Right cardiac atrium (tissue), 5 donors: Measurements from ENCODE around the gene OAS1. TPM values are rescaled to one million over a fixed set of nuclear protein-coding genes. Genes with fewer than 3 reads are reported as not detected.
"Not testable (repeated sequence)": the region's sequence is repeated elsewhere in the genome, so short reads cannot be mapped to it uniquely, and the experiment has no call there.

Source experiments
- ATAC-seq, 2 donors: fragments of 200-7000 bp; cut with Tn5 transposase; one replicate each; pipeline versions ENCODE4 v1.8.0 to v1.9.1; 2020; ENCODE audit warnings: moderate library complexity in 2 of 2, mild to moderate bottlenecking in 1 of 2
- DNase-seq, 3 donors: peaks; one replicate each; pipeline ENCODE4 v3.0.0-alpha.2; 2020
- H3K27ac ChIP-seq: one replicate; pipeline ENCODE4 v1.5.1; 2013; ENCODE audit warnings: mild to moderate bottlenecking, low read length, control low read depth, moderate library complexity
- H3K27me3 ChIP-seq: one replicate; pipeline ENCODE4 v1.6.1; 2013; ENCODE audit not compliant: control insufficient read depth, insufficient read depth
- H3K4me1 ChIP-seq: one replicate; pipeline ENCODE4 v1.6.1; 2013; ENCODE audit warnings: low read length; ENCODE audit not compliant: control insufficient read depth, insufficient read depth
- H3K4me3 ChIP-seq: one replicate; pipeline ENCODE4 v1.5.1; 2013; ENCODE audit warnings: low read length, control low read depth
- H3K9me3 ChIP-seq: one replicate; pipeline ENCODE4 v1.6.1; 2013; ENCODE audit warnings: low read length; ENCODE audit not compliant: control insufficient read depth
- WGBS: extraction: QIAGEN DNeasy Blood & Tissue Kit; methylation state at CpG from one replicate; pipeline ENCODE4 v1.1.7; 2013; 5-methylcytosine and 5-hydroxymethylcytosine counted together
- intact Hi-C, 4 donors: fragments of 100-400 bp; cut with DNase I; formaldehyde crosslinking; loops; one replicate each; pipeline versions ENCODE4 v1.11.0 to v1.14.0; 2022 to 2023
- polyA plus RNA-seq: library from polyadenylated mRNA; stranded (reverse); fragments of 200-250 nt; gene quantifications from one replicate; pipeline ENCODE4 v1.2.3, GENCODE V29; 2013
- total RNA-seq, 4 donors: library from RNA; stranded (reverse); fragmentation: NEBNext Ultra II Directional; extraction: Animal tissue kit (Norgen Biotek cat#: 25700); gene quantifications; one replicate each; pipeline ENCODE4 v1.2.1, GENCODE V29; 2021
- donor health status: healthy with polysubstance abuse.
- donor health status: DM: no; HTN: yes; CAD: no.
- donor health status: DM: no; HTN: no; CAD: no.
- donor health status: DM: no; HTN: yes; CAD: no; lungs with severe emphysema.
- donor health status: DM: yes; HTN: yes; CAD: no.

Gene OAS1
- total and polyA plus RNA-seq, 5 donors = 5.2 to 16.2 (median 9.8) TPM

- H3K4me1 ChIP-seq = no peaks in the 10 kb centered on the region
- H3K4me3 ChIP-seq = peak overlapping the region; percentile 22
- H3K27me3 ChIP-seq = no peaks in the 10 kb centered on the region
- no peak overlapping the region for H3K27ac ChIP-seq
- DNase-seq (no peak), ATAC-seq (peak in 1 of 2 donors; percentile 26)
- intact Hi-C loops = no loop called here
- no peaks in the 10 kb centered on the region for H3K9me3 ChIP-seq
- WGBS = 44% methylated on average over 7 of the region's 7 CpGs
These were observed 18.2 kb downstream of the OAS1 start for GRCh38 chr12:112924986-112925385.

GRCh38 chr12:112926416-112927033 is 19.8 kb downstream of the OAS1 start:
- WGBS = 72% methylated on average over 7 of the region's 7 CpGs
- ATAC-seq, H3K27me3 ChIP-seq, H3K4me3 ChIP-seq, intact Hi-C loops, H3K4me1 ChIP-seq, DNase-seq, H3K27ac ChIP-seq, H3K9me3 ChIP-seq: not testable (repeated sequence)

- no peaks in the 10 kb centered on the region for H3K4me1 ChIP-seq
- no peak overlapping the region for H3K27ac ChIP-seq
- intact Hi-C loops = no loop called here
- H3K27me3 ChIP-seq = no peaks in the 10 kb centered on the region
- 75% methylated on average over 3 of the region's 3 CpGs for WGBS
- ATAC-seq = no peak
- H3K9me3 ChIP-seq = no peaks in the 10 kb centered on the region
- H3K4me3 ChIP-seq = no peak overlapping the region
- DNase-seq = no peak
These were observed 20.7 kb downstream of the OAS1 start for GRCh38 chr12:112927475-112927874.

GRCh38 chr12:112927925-112928324 is 21.2 kb downstream of the OAS1 start:
- H3K9me3 ChIP-seq = no peaks in the 10 kb centered on the region
- no peaks in the 10 kb centered on the region for H3K4me1 ChIP-seq
- H3K4me3 ChIP-seq = no peak overlapping the region
- ATAC-seq = no peak
- no peaks in the 10 kb centered on the region for H3K27me3 ChIP-seq
- intact Hi-C loops = no loop called here
- 67% methylated on average over 2 of the region's 2 CpGs for WGBS
- no peak overlapping the region for H3K27ac ChIP-seq
- no peak for DNase-seq

- no peak overlapping the region for H3K4me3 ChIP-seq
- intact Hi-C loops = no loop called here
- WGBS = 97% methylated on average over 1 of the region's 1 CpG
- no peak for ATAC-seq
- no peaks in the 10 kb centered on the region for H3K27me3 ChIP-seq
- DNase-seq = no peak
- H3K4me1 ChIP-seq = no peaks in the 10 kb centered on the region
- no peak overlapping the region for H3K27ac ChIP-seq
- H3K9me3 ChIP-seq = no peaks in the 10 kb centered on the region
These were observed 22.2 kb downstream of the OAS1 start for GRCh38 chr12:112928978-112929377.

GRCh38 chr12:112929715-112930114 is 23.0 kb downstream of the OAS1 start:
- DNase-seq = no peak
- intact Hi-C loops = no loop called here
- Histone ChIP-seq H3K4me3 (no peak overlapping the region), H3K27me3 (no peaks in the 10 kb centered on the region), H3K4me1 (no peaks in the 10 kb centered on the region), H3K9me3 (no peaks in the 10 kb centered on the region), H3K27ac (no peak overlapping the region)
- ATAC-seq = no peak
- 90% methylated on average over 3 of the region's 3 CpGs for WGBS

GRCh38 chr12:112930350-112930749 is 23.6 kb downstream of the OAS1 start:
- H3K27ac ChIP-seq = no peak overlapping the region
- WGBS = 89% methylated on average over 2 of the region's 2 CpGs
- H3K9me3 ChIP-seq = no peaks in the 10 kb centered on the region
- intact Hi-C loops = no loop called here
- DNase-seq = no peak
- H3K4me1 ChIP-seq = no peaks in the 10 kb centered on the region
- ATAC-seq = peak in 1 of 2 donors; percentile 22
- H3K4me3 ChIP-seq = no peak overlapping the region
- no peaks in the 10 kb centered on the region for H3K27me3 ChIP-seq

- intact Hi-C loops = no loop called here
- Histone ChIP-seq H3K4me3 (no peak overlapping the region), H3K4me1 (no peaks in the 10 kb centered on the region), H3K27ac (no peak overlapping the region), H3K27me3 (no peaks in the 10 kb centered on the region), H3K9me3 (no peaks in the 10 kb centered on the region)
- DNase-seq = no peak
- WGBS = 58% methylated on average over 6 of the region's 6 CpGs
- no peak for ATAC-seq
These were observed 25.8 kb downstream of the OAS1 start for GRCh38 chr12:112932485-112933128.

GRCh38 chr12:112933129-112933505 is 26.4 kb downstream of the OAS1 start:
- DNase-seq (no peak), ATAC-seq (no peak)
- no peak overlapping the region for H3K4me3 ChIP-seq
- 73% methylated on average over 2 of the region's 2 CpGs for WGBS
- no peaks in the 10 kb centered on the region for H3K27me3 ChIP-seq
- intact Hi-C loops = no loop called here
- H3K9me3 ChIP-seq = no peaks in the 10 kb centered on the region
- no peaks in the 10 kb centered on the region for H3K4me1 ChIP-seq
- H3K27ac ChIP-seq = no peak overlapping the region

GRCh38 chr12:112936264-112936663 is 29.5 kb downstream of the OAS1 start:
- no peak for DNase-seq
- H3K27ac ChIP-seq = no peak overlapping the region
- H3K4me1 ChIP-seq = peaks cover 3% of the 10 kb centered on the region
- no peaks in the 10 kb centered on the region for H3K9me3 ChIP-seq
- ATAC-seq = no peak
- H3K4me3 ChIP-seq = no peak overlapping the region
- WGBS = 86% methylated on average over 1 of the region's 1 CpG
- no peaks in the 10 kb centered on the region for H3K27me3 ChIP-seq
- intact Hi-C loops = no loop called here

GRCh38 chr12:112936927-112937326 is 30.2 kb downstream of the OAS1 start:
- DNase-seq (no peak), ATAC-seq (no peak)
- Histone ChIP-seq H3K9me3 (no peaks in the 10 kb centered on the region), H3K4me1 (peaks cover 3% of the 10 kb centered on the region), H3K4me3 (no peak overlapping the region), H3K27ac (no peak overlapping the region), H3K27me3 (no peaks in the 10 kb centered on the region)
- 50% methylated on average over 2 of the region's 2 CpGs for WGBS
- intact Hi-C loops = no loop called here
